Measurements from ENCODE around the gene AFG1L. TPM values are rescaled to one million over a fixed set of nuclear protein-coding genes. Genes with fewer than 3 reads are reported as not detected.

AFG1L gene
- total RNA-seq: 2.3 and 3.0 TPM in 2 replicates

DNA sequence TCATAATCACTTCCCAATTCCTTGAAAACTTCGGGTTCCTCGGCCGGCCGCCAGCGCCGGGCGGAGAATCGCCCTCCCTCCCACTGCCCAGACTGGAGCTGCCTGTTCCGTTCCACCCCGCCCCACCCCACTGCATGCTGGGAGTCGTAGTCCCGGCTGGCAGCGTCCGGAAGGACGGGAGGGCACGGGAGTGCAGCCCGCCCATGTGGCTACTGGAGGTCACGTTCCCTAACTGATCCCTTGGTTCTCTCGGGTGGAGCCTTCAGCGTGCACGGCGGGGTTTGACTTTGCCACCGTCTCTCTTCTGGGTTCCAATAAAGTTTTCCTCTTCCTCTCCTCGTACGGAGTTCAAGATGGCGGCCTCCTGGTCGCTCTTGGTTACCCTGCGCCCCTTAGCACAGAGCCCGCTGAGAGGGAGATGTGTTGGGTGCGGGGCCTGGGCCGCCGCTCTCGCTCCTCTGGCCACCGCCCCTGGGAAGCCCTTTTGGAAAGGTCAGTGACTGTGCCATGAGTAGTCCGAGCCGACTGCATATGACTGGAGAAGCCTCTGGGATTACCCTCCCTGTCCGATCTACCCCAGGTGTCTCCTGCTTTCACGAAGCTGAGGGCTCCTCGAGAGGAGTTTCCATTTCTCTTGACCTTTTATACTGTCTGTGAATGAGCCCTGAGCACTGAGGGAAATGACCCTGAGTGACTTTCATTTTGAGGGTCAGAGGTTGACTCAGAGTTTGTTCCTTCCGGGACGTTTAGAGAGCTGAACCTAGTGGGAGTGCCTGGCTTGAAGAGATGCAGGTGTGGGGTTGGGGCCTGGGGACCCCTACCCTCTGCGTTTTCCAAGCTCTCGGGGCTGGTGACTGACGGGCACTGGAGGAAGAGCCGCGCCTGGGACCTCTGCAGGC, at the start of gene AFG1L:
AFG1L (plus strand) TSS at position 328 of the 899 bp plus-strand sequence; CDS start at position 354, 26 bp downstream.

DNA sequence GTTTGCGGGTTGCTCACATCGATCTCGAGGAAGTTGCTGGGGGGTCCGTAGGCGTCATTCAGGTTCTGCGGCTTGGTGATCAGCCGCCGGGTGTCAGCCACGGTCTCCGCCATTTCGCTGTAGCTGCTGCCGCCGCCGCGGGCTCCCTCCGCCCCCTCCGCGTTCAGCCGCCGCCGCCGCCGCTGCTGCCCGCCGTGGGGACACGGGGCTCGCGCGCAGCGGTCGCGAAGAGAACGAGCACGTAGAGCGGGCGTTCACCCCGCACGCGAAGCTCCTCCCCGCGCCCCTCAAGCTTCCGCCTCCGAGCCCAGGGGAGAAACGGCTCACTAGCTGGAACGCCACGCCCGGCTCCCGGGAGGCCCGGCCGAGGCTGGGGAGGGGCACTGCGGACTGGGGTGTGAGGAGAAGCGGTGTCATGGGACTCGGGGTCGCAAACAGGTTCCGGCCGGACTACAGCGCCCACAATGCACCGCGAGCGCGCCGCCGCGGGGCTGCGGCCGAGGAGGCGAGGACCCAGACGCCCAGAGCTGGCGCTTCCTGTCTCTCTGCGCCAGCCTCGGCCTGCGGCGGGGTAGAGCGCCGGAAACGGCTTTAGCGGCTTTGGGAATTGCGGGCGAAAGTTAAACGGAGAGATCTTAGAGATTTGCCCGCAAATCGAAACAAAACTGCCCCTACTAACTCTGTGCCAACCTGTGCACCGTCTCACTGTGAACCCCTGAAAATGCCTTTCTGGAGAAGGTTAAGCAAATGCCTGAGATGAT, 33.9 kb upstream of the AFG1L start, which contains the start of gene SNX3:
SNX3 (minus strand) TSS at position 232 of the 761 bp plus-strand sequence; CDS start at position 113, 119 bp downstream.

DNA sequence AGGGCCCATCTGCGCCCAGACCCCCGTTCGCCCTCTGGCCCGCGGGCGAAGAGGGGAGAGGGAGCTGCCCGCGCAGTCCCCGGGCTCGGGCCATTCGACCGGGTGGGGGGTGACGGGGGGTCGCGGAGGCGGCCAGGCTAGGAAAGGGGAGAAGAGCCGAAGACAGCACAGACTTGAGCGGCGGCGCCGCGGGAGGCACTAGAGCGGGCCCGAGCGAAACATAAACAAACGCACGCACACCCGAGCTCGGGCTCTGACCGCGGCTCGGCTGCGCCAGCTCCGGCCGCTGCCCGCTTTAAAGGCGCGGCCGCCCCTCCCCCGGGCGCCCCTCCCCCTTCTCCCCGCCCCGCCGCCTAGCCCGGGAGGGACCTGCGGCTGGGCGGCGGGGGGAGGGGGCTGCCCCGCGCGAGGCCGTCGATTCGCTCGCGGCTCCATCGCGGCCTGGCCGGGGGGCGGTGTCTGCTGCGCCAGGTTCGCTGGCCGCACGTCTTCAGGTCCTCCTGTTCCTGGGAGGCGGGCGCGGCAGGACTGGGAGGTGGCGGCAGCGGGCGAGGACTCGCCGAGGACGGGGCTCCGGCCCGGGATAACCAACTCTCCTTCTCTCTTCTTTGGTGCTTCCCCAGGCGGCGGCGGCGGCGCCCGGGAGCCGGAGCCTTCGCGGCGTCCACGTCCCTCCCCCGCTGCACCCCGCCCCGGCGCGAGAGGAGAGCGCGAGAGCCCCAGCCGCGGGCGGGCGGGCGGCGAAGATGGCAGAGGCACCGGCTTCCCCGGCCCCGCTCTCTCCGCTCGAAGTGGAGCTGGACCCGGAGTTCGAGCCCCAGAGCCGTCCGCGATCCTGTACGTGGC, 265.8 kb downstream of the AFG1L start, which contains the start of gene FOXO3:
FOXO3 (plus strand) TSS at position 455 of the 846 bp plus-strand sequence; CDS start at position 747, 292 bp downstream.

Other genes with a start within 250 kb of the AFG1L start
- 27.8 and 50.1 TPM in 2 replicates for gene OSTM1, start 220.3 kb upstream of the AFG1L start, total RNA-seq
- not detected in 2 replicates for gene NR2E1, start 129.0 kb upstream of the AFG1L start, total RNA-seq
- gene SNX3, start 34.0 kb upstream of the AFG1L start, total RNA-seq: 117 and 119 TPM in 2 replicates

All from hair follicular keratinocyte (primary cell).